ENCODE data around the gene NRTN. TPM values are rescaled to one million over a fixed set of nuclear protein-coding genes. Genes with fewer than 3 reads are reported as not detected.

Gene NRTN
- polyA plus RNA-seq, 3 donors: not detected

DNA sequence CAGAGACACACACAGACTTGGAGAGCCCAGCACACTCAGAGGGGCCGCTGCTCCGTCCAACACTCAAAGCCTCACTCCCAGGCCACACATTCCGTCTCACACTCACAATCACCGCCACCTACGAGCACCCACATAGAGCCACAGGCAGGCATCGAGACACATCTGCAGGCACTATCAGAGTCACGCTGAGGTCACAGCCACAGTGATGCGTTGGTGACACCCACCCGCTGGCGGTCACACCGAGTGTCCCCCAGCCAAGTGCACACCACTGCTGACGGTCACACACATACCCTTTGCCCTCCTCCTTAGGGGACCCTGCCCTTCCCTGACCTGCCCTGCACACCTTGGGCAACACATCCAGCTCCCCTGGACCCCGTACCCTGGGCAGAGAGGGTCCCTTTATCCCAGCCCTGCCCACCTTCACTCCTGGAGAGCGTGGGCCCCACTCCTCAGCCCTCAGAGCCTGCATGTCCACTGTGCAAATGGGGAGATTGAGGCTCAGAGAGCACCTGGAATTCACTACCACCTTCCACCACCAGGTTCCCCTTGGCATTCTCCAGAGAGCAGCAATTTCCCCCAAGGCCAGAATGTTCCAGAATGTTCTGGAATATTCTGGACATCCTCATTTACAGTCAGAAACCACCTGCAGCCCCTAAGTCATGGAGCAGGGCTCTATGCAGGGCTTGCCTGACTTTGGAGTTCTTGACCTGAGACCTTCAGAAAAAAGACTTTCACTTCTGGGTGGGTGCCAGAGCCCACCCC lies 60.0 kb downstream of the NRTN start:
- Histone ChIP-seq H2AFZ (ENCODE audit: insufficient read depth, low read depth, low read length, poor library complexity, severe bottlenecking) (no peak overlapping the region), H4K20me1 (ENCODE audit: insufficient read depth, low read length) (no peaks in the 10 kb centered on the region), H3K9me3 (replicated peaks in 1 of 2; ENCODE audit: control insufficient read depth in 1 of 2, insufficient read depth in 1 of 2, low read length in 2 of 2) (no peaks in the 10 kb centered on the region), H3K9ac (ENCODE audit: insufficient read depth, low read length, poor library complexity, severe bottlenecking) (no peak overlapping the region), H3K4me2 (replicated peaks; ENCODE audit: extremely low read depth, low read length, poor library complexity, severe bottlenecking) (no peak overlapping the region), H3K4me1 (ENCODE audit: control insufficient read depth in 1 of 2, insufficient read depth in 2 of 2, low read length in 2 of 2) (no peaks in the 10 kb centered on the region), H3K27ac (ENCODE audit: low read depth in 1 of 2, low read length in 2 of 2) (no peak overlapping the region), H3K4me3 (replicated peaks in 1 of 3; ENCODE audit: low read depth in 2 of 3, low read length in 3 of 3) (no peak overlapping the region), H3K79me2 (ENCODE audit: insufficient read depth, low read length) (no peaks in the 10 kb centered on the region), H3K36me3 (replicated peaks in 1 of 2; ENCODE audit: control insufficient read depth in 1 of 2, insufficient read depth in 2 of 2, low read length in 2 of 2) (no peaks in the 10 kb centered on the region), H3K27me3 (ENCODE audit: control insufficient read depth in 2 of 2, insufficient read depth in 2 of 2, low read length in 2 of 2) (no peaks in the 10 kb centered on the region)
- no peaks in the 10 kb centered on the region for H3K4me1 Mint-ChIP-seq
- no peak for DNase-seq
- peaks cover 1 to 4% (median 2%) of the 10 kb centered on the region in 3 donors for H3K27me3 Mint-ChIP-seq (ENCODE audit: low read depth in 3 of 3)
- no peaks in the 10 kb centered on the region for H3K36me3 Mint-ChIP-seq
- 93% methylated on average over 13 of the region's 14 CpGs for WGBS (ENCODE audit: insufficient coverage)
- intact Hi-C loops (cut with micrococcal nuclease): no loop called here
- TF ChIP-seq, protein P1, sequence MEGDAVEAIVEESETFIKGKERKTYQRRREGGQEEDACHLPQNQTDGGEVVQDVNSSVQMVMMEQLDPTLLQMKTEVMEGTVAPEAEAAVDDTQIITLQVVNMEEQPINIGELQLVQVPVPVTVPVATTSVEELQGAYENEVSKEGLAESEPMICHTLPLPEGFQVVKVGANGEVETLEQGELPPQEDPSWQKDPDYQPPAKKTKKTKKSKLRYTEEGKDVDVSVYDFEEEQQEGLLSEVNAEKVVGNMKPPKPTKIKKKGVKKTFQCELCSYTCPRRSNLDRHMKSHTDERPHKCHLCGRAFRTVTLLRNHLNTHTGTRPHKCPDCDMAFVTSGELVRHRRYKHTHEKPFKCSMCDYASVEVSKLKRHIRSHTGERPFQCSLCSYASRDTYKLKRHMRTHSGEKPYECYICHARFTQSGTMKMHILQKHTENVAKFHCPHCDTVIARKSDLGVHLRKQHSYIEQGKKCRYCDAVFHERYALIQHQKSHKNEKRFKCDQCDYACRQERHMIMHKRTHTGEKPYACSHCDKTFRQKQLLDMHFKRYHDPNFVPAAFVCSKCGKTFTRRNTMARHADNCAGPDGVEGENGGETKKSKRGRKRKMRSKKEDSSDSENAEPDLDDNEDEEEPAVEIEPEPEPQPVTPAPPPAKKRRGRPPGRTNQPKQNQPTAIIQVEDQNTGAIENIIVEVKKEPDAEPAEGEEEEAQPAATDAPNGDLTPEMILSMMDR (IDR thresholded peaks at IDR 0.05): peak; percentile 16
- H3K4me3 Mint-ChIP-seq: no peak overlapping the region
- H3K9me3 Mint-ChIP-seq: no peaks in the 10 kb centered on the region
- peak overlapping the region in 1 of 7 donors; percentile 46 for H3K27ac Mint-ChIP-seq

DNA sequence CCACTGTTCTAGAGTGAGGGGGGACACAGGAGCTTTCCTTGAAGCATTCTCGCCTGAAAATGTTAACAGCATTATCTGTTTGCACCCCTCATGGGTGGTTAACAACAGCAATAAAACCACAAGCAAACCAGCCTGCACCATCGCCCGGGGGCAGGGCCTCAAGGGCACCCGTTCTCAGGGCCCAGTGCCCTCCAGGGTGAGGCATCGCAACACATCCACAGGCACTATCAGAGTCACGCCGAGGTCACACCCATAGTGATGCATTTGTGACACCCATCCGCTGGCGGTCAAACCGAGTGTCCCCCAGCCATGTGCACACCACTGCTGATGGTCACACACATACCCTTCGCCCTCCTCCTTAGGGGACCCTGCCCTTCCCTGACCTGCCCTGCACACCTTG lies 60.9 kb downstream of the NRTN start:
- Mint-ChIP-seq H3K36me3 (no peaks in the 10 kb centered on the region), H3K27me3 (ENCODE audit: low read depth in 3 of 3) (peaks cover 1 to 4% (median 2%) of the 10 kb centered on the region in 3 donors), H3K9me3 (no peaks in the 10 kb centered on the region), H3K4me3 (no peak overlapping the region), H3K27ac (no peak overlapping the region), H3K4me1 (no peaks in the 10 kb centered on the region)
- 89% methylated on average over 11 of the region's 11 CpGs for WGBS (ENCODE audit: insufficient coverage)
- Histone ChIP-seq H3K4me1 (ENCODE audit: control insufficient read depth in 1 of 2, insufficient read depth in 2 of 2, low read length in 2 of 2) (no peaks in the 10 kb centered on the region), H3K9ac (ENCODE audit: insufficient read depth, low read length, poor library complexity, severe bottlenecking) (no peak overlapping the region), H2AFZ (ENCODE audit: insufficient read depth, low read depth, low read length, poor library complexity, severe bottlenecking) (no peak overlapping the region), H3K4me2 (replicated peaks; ENCODE audit: extremely low read depth, low read length, poor library complexity, severe bottlenecking) (no peak overlapping the region), H3K4me3 (replicated peaks in 1 of 3; ENCODE audit: low read depth in 2 of 3, low read length in 3 of 3) (no peak overlapping the region), H3K27ac (ENCODE audit: low read depth in 1 of 2, low read length in 2 of 2) (no peak overlapping the region), H3K27me3 (ENCODE audit: control insufficient read depth in 2 of 2, insufficient read depth in 2 of 2, low read length in 2 of 2) (no peaks in the 10 kb centered on the region), H3K36me3 (replicated peaks in 1 of 2; ENCODE audit: control insufficient read depth in 1 of 2, insufficient read depth in 2 of 2, low read length in 2 of 2) (no peaks in the 10 kb centered on the region), H4K20me1 (ENCODE audit: insufficient read depth, low read length) (no peaks in the 10 kb centered on the region), H3K79me2 (ENCODE audit: insufficient read depth, low read length) (no peaks in the 10 kb centered on the region), H3K9me3 (replicated peaks in 1 of 2; ENCODE audit: control insufficient read depth in 1 of 2, insufficient read depth in 1 of 2, low read length in 2 of 2) (no peaks in the 10 kb centered on the region)
- intact Hi-C loops (cut with micrococcal nuclease): no loop called here
- DNase-seq: no peak
- TF ChIP-seq, protein P1 (IDR thresholded peaks at IDR 0.05): no peak
